ENCODE measurements around the gene REEP1.

The REEP1 gene

DNA sequence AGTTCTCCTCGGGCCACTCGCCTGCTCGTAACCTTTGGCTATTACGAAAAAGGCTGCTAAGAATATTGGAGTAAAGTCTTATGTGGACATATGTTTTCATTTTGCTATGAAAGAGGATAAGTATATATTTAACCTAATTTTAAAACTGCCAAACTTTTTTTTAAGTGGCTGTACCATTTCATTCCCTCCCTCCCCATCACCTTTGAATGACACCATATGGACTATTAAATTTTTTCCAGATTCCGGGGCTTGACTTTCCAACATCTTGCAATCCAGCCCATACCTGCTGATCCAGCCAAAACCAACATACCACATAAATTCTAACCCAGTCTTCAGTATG lies 31.5 kb downstream of the REEP1 start:
- no peak for DNase-seq (ENCODE audit: low read depth)

DNA sequence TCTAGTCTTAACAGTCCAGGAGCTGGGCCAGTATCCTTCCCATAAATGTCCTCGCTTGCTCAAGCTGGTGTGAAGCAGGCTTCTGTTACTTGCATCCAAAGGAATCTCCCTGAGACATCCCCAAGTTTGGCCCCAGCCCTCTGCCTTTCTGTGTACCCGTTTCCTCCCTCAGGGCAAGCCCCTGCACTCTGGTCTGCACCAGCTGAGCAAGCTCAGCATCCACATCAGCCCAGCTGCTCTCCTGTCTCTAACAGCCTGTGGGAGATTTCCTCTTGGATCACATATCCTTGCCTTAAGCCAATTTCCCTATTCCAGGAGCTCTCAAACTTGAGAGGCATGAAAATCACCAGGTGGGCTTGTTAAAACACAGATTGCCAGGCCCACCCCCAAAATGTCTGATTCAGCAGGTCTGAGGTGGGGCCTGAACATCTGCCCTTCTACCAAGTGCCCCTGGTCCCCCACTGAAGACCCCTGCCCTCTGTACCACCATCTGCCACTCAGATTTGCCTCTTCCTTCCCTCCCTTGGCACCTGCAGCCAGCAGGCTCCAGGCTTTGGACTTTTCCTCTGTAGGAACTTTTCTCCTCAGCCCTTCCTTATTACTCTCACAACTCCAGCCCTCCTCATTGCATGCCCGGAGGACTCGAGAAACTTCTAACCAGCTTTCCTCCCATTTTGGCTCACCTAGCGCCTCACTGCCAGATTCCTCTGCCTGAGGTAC lies 32.1 kb downstream of the REEP1 start:
- no peak for DNase-seq (ENCODE audit: low read depth)

- DNase-seq (ENCODE audit: low read depth): no peak
Measured at GRCh38 chr2:86304416-86304815, 33.0 kb downstream of the REEP1 start.

DNA sequence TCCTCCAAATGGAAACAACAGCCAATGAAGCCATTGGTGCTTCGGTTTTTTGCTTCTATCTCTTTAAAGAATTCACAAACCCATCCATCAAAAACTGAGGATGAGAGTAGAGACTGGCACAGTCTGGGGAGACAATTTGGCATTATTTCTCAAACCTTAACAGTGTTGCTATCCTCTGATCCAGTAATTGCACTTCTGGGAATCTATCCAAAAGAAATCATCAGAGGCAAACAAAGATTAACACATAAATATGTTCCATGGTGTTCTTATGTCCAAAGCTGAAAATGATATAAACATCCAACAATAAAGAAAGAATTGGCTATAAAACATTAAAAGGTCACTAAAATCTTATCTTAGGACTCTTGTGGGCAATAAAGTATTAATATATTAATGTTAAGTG lies 35.1 kb downstream of the REEP1 start:
- DNase-seq (ENCODE audit: low read depth): no peak

- no peak for DNase-seq (ENCODE audit: low read depth)
Measured at GRCh38 chr2:86301711-86302202, 35.7 kb downstream of the REEP1 start.

GRCh38 chr2:86301009-86301408 lies 36.4 kb downstream of the REEP1 start:
- no peak for DNase-seq (ENCODE audit: low read depth)

- no peak for DNase-seq (ENCODE audit: low read depth)
Measured at GRCh38 chr2:86300496-86300895, 36.9 kb downstream of the REEP1 start.

GRCh38 chr2:86298411-86299390 lies 38.7 kb downstream of the REEP1 start:
- DNase-seq (ENCODE audit: low read depth): no peak

DNA sequence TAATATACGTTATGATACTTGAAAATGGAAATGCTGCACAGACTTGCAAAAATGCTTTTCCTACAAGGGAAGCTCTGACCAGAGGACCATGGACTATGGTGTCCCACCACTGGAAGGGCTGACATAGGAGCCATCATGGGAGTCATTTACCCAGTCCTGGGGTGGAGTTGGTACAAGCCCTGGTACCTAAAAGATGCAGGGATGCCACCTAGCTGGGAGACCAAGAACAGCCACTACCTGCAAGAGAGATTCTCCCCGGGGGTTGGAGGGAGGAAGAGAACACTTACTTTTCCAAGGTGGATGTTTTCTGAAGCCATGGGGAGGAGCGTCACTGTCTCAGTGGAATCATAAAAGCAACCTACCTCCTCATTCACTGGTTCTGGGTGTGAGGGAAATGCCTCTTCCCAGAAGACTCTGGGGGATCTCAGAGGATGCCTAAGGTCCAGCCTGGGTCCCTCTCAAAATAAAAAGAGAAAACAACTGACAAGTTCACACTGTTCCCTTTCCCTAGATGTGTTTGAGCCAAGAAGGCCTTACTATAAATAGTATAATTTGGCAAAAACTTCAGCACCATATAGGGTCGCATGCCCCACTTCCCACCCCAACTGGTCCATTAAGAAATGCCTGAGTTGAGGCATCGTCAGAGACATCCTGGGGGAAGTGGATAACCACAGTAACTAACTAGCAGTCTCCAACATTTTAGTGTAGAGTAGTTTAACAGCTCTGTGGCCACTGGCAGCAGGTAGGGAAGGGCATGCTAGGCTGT lies 39.9 kb downstream of the REEP1 start:
- DNase-seq (ENCODE audit: low read depth): no peak

GRCh38 chr2:86296947-86297346 lies 40.5 kb downstream of the REEP1 start:
- no peak for DNase-seq (ENCODE audit: low read depth)

GRCh38 chr2:86295066-86295465 lies 42.4 kb downstream of the REEP1 start:
- DNase-seq (ENCODE audit: low read depth): no peak

DNA sequence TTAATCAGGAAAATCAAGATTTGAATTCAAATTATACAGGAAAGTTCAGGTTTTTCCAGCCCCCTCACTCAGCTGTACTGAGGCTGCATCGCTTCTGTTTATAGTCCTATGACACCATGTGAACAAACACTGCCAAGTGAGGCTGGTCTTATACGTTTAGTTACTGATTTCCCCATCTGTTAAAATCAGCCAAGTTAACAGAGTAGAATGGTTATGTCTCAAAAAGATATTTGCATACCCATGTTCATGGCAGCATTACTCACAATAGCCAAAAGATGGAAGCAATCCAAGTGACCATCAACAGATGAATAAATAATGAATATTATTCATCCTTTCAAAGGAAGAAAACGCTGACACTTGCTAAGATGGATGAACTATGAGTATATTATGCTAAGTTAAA lies 43.8 kb downstream of the REEP1 start:
- no peak for DNase-seq (ENCODE audit: low read depth)

GRCh38 chr2:86292571-86293515 lies 44.6 kb downstream of the REEP1 start:
- DNase-seq (ENCODE audit: low read depth): no peak

- no peak for DNase-seq (ENCODE audit: low read depth)
Measured at GRCh38 chr2:86291328-86291662, 46.1 kb downstream of the REEP1 start.

GRCh38 chr2:86290596-86291327 lies 46.7 kb downstream of the REEP1 start:
- DNase-seq (ENCODE audit: low read depth): no peak

DNA sequence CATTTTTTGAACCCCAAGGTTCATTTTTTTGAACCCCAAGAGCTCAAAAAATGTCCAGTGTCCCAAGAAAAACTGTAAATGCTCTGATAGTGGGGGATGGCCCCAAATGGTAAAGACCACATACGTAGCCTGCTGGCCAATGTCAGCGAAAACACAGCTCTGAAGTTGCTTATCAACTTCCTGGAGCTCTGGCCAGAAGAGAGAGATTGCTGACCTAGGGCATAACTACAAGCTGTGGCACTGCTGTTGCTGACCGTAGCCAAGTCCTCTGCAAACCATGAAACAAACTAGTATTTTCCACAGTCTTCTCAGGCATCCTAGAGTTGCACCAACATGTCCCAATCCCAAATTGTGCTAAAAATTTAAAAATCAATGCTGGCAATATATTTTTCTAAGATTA lies 50.9 kb downstream of the REEP1 start:
- DNase-seq (ENCODE audit: low read depth): no peak

- DNase-seq (ENCODE audit: low read depth): no peak
Measured at GRCh38 chr2:86285981-86286380, 51.4 kb downstream of the REEP1 start.

- no peak for DNase-seq (ENCODE audit: low read depth)
Measured at GRCh38 chr2:86285571-86285970, 51.9 kb downstream of the REEP1 start.

DNA sequence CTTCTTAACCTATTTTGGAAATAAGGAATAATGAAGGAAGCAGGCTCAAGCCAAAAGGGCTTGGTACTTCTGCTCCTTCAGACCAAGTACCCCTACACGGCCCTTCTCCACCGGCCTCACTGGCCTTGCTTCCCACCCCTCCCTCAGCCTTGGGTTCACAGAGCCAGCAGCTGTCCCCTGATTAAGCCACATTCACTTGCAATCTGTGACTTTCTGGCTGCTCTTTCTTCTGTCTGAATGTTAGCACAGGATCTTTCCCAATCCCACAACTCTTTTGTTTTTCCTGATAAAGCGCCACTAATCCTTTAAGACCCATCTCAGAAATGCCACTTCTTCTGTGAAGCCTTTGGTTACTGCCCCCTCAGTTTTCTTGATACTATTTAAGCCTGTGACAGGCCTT lies 52.4 kb downstream of the REEP1 start:
- no peak for DNase-seq (ENCODE audit: low read depth)

GRCh38 chr2:86284401-86284841 lies 53.0 kb downstream of the REEP1 start:
- DNase-seq (ENCODE audit: low read depth): no peak
